Motor neuron (in vitro differentiated cells): ENCODE results near the gene AATK. TPM values are rescaled to one million over a fixed set of nuclear protein-coding genes. Genes with fewer than 3 reads are reported as not detected.
"Not testable (repeated sequence)": the region's sequence is repeated elsewhere in the genome, so short reads cannot be mapped to it uniquely, and the experiment has no call there.

ENCODE experiments used
- ATAC-seq, 8 experiments: fragments of 200-7000 bp; cut with Tn5 transposase; replicated peaks in 6 of 8; 2 replicates each; pipeline ENCODE4 v1.8.0; 2021; ENCODE audit warnings: mild to moderate bottlenecking in 8 of 8, moderate library complexity in 8 of 8
- H3K27ac ChIP-seq, 2 donors: fragments of 250-450 bp; sonication (Bioruptor Pico); 2 replicates each; pipeline ENCODE4 v1.9.0; 2021; ENCODE audit warnings: antibody characterized with exemption in 2 of 2, mild to moderate bottlenecking in 2 of 2, moderate library complexity in 1 of 2
- H3K4me1 ChIP-seq, 2 donors: fragments of 250-450 bp; sonication (Bioruptor Pico); replicated peaks in 1 of 2; 2 replicates each; pipeline ENCODE4 v1.6.1; 2021; ENCODE audit warnings: antibody characterized with exemption in 2 of 2, mild to moderate bottlenecking in 2 of 2, moderate library complexity in 1 of 2
- H3K4me3 ChIP-seq, 5 donors: fragments of 250-450 bp; sonication (Bioruptor Pico); 2 replicates each; pipeline ENCODE4 v1.9.0; 2021; ENCODE audit warnings: antibody characterized with exemption in 5 of 5, mild to moderate bottlenecking in 5 of 5, moderate library complexity in 4 of 5
- WGBS, 10 experiments: fragments of 450-650 bp; shearing (Covaris generic); methylation state at CpG; one replicate each; pipeline ENCODE4 v1.0.0; 2022; 5-methylcytosine and 5-hydroxymethylcytosine counted together
- in situ Hi-C, 9 experiments: fragments of 400-800 bp; cut with MboI; loops; one replicate each; pipeline ENCODE4 v1.15.0; 2021; ENCODE audit warnings: low sequenced_read_pairs in 9 of 9, low pct_unique_long_range_greater_than_20kb in 2 of 9; ENCODE audit not compliant: unreplicated experiment in 9 of 9
- total RNA-seq, 8 experiments: library from RNA; unstranded; fragments of 300-600 nt; gene quantifications; 2 replicates each; pipeline versions ENCODE4 v1.2.3 to v1.2.4, GENCODE V29; 2022

AATK gene
- total RNA-seq, 8 experiments from 2014 or later = 0.36 to 8.1 (median 3.9) TPM

DNA sequence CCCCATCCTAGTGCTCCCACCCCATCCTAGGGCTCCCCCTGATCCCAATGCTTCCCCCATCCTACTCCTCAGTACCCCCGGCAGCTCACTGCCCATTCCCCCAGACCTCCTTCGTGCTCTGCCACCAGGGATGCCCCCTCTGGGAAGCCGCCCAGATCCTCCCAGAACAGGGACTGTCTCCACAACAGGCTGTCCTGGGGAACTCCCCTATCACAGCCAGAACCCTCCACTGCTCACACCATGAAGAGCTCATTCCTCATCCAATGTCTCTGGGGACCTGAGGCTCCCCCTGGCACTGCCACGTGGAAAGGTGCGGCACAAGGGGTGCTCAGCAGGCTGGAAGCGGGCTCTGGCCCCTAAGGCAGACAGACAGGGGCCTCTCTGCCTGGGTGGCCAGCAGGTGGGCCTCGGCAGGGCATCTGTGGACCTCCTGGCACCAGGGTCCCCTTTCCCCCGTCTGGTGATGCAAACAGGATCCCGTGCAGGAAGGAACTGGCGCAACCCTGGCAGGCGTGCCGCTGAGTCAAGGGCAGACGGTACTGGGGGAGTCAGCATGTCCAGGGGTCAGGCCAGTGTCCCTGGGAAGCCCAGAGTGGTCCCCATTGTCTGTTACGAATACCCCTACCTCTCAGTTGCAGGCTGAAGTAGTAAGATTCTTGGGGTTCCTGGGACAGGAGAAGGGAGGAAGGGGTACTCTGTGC, 15.5 kb downstream of the AATK start:
- no peak for ATAC-seq
- in situ Hi-C loops = no loop called here
- WGBS, 10 experiments = 71 to 89% methylated on average over 3 to 8 of the region's 14 CpGs; no CpG with 5 or more reads in 8 of the 10 experiments
- Histone ChIP-seq H3K27ac (no peak overlapping the region), H3K4me3 (no peak overlapping the region), H3K4me1 (no peaks in the 10 kb centered on the region)

DNA sequence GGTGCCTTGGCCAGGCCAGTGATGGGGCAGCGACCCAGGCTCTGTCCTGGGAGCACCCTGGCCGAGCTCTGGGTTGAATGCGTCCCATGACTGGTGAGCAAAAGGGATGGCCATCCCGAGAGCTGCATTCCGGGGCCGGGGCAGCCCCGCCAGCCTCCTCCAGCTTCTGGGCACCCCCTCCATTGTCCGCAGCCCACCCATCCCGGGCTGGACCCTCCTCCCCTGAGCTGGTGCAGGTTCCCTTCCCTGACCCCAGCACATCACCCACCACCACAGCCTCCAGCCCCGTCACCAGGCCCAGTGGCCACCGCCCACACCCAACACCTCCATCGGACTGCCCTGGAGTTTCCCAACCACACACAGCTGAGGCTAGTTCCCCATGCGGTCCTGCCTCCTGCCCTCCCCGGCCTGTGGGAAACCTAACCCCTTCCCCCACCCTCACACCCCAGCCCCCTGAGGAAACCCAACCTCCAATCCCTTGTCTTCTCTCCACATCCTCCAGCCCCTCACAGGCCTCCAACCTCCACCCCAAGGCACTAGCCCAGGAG, 17.0 kb downstream of the AATK start:
- in situ Hi-C loops = no loop called here
- 92% methylated on average over 2 of the region's 14 CpGs; no CpG with 5 or more reads in 9 of the 10 experiments for WGBS, 10 experiments
- H3K4me3 ChIP-seq = no peak overlapping the region
- ATAC-seq = peak in 2 of 8 experiments; percentile 10 to 29
- no peak overlapping the region for H3K27ac ChIP-seq
- peaks cover 2% of the 10 kb centered on the region in 2 donors for H3K4me1 ChIP-seq

DNA sequence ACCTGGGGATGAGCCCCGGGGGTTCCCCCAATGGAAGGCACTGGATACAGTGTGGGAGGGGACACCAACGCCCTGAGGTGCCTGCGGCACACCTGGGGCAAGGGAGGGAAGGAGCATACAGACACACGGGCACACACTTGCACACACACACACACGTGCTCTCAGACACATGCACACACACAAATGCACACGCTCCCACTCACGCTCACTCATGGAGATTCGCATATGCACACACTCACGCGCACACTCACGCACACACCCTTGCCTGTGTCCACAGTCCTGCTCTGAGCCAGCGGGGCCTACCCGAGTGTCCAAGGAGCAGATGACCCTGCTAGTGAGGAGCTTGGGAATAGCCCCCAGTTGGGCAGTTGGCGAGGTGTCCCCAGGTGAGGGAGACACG, 17.4 kb downstream of the AATK start:
- H3K4me3 ChIP-seq = no peak overlapping the region
- 40 to 100% (median 86%) methylated on average over 1 to 7 of the region's 15 CpGs; no CpG with 5 or more reads in 4 of the 10 experiments for WGBS, 10 experiments
- in situ Hi-C loops = no loop called here
- no peak overlapping the region for H3K27ac ChIP-seq
- H3K4me1 ChIP-seq = peaks cover 2% of the 10 kb centered on the region in 2 donors
- ATAC-seq = peak in 3 of 8 experiments; percentile 15 to 25 (median 23)

DNA sequence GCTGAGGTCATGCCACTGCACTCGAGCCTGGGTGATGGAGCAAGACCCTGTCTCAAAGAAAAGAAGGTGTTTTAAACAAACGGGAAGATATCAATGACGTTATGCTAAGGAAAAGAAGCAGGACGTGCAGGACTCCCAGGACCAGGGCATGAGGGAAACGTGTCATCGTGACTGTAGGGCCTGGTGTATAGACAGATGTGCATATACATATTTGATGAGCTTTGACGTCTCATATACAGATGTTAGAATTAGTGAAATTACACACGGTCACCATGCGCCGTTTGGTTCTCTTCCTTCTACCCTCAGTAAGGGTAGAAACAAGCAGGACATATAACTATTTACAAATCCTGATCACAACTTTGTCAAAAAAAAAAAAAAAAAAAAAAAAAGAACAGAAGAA, 18.3 kb downstream of the AATK start:
- no peak overlapping the region for H3K27ac ChIP-seq
- ATAC-seq = no peak
- H3K4me1 ChIP-seq = peaks cover 5 to 6% of the 10 kb centered on the region in 2 donors
- WGBS, 10 experiments = 30 to 100% (median 82%) methylated on average over 3 to 10 of the region's 10 CpGs
- in situ Hi-C loops = no loop called here
- no peak overlapping the region for H3K4me3 ChIP-seq

DNA sequence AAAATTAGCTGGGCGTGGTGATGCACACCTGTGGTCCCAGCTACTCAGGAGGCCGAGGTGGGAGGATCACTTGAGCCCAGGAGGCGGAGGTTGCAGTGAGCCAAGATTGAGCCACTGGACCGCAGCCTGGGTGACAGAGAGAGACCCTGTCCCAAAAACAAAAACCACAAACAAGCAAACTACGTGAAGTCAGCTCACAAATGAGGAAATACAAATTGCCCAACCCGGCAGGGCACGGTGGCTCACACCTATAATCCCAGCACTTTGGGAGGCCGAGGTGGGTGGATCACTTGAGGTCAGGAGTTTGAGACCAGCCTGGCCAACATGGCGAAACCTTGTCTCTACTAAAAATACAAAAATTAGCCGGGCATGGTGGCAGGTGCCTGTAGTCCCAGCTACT, 19.8 kb downstream of the AATK start:
- ATAC-seq, H3K4me1 ChIP-seq, H3K27ac ChIP-seq, in situ Hi-C loops, H3K4me3 ChIP-seq: not testable (repeated sequence)
- WGBS, 10 experiments = 61 to 100% (median 85%) methylated on average over 2 to 5 of the region's 10 CpGs; no CpG with 5 or more reads in 5 of the 10 experiments

DNA sequence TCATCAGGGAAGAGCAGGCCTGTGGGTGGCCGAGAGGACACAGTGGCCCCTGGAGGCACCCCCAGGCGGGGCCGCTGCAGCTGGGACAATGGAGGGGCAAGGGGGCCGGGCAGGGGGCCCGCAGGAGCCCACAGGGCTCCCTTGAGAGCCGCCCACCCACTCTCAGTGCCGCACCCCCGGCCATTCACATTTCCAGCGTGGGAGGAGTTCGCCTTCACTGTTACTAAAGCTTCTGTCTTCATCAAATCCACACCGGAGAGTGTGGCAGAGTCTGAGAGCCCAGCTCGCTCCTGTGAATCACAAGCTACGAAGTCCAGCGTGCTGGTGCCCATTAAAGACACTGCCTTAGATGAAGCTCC, 21.6 kb downstream of the AATK start:
- Histone ChIP-seq H3K4me1 (peaks cover 5 to 6% of the 10 kb centered on the region in 2 donors), H3K4me3 (no peak overlapping the region), H3K27ac (no peak overlapping the region)
- WGBS, 10 experiments = 81 to 100% (median 100%) methylated on average over 2 to 5 of the region's 14 CpGs; no CpG with 5 or more reads in 7 of the 10 experiments
- peak in 2 of 8 experiments; percentile 12 to 20 for ATAC-seq
- in situ Hi-C loops = no loop called here

DNA sequence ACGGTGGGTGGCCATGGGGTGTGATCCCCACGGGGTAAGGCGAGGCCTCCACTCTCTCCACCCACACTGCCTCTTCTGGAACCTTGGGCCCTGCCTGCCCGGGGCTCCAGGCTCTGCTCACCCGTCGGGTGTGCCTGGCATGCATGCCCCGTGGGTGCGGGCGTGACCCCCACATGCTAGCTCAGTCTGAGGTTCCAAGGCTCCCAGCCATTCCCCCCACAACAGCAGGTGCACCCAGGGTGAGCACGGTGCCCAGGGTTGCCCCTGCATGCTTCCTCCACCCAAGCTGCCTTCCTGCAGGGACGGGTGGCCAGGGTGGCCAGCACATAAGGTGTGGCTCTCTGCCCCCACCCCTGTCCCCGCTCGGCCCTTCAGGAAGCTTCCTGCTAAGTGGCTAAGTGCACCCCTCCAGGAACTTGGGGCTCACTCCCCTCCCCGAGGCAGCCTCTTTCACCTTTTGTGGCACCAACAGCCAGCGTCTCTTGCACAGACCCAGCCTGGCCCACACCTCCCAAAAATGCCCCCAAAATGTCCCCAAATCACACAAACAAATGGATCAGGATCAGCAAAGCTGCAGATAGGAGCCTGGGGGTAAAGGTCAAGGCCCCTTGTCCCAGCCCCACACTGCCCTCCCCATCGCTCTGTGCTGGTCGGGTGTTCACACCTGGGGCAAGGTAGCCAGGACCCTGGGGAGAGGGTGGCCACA, 22.2 kb downstream of the AATK start:
- in situ Hi-C loops = no loop called here
- WGBS, 10 experiments = 80% methylated on average over 1 of the region's 17 CpGs; no CpG with 5 or more reads in 9 of the 10 experiments
- Histone ChIP-seq H3K4me3 (no peak overlapping the region), H3K4me1 (peaks cover 5 to 6% of the 10 kb centered on the region in 2 donors), H3K27ac (no peak overlapping the region)
- no peak for ATAC-seq

DNA sequence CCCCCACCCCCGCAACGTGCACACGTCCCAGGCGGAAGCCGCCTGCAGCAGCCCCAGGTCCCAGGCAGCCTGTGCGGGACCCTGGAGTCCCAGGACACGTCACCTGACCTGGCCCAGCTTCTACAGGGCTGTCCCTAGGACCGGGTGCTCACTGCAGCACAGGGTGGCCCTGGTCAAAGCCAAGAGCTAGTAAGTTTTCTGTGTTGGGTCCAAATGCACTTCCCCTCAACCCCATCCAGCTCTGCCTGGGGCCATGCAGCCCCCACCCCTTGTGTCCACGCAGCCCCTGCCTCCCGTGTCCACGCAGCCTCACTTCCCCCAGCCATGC, 22.9 kb downstream of the AATK start:
- peak; percentile 7 to 49 (median 32) for ATAC-seq
- Histone ChIP-seq H3K27ac (no peak overlapping the region), H3K4me3 (no peak overlapping the region), H3K4me1 (peaks cover 5 to 6% of the 10 kb centered on the region in 2 donors)
- in situ Hi-C loops = no loop called here
- WGBS, 10 experiments = 20% methylated on average over 1 of the region's 11 CpGs; no CpG with 5 or more reads in 9 of the 10 experiments

DNA sequence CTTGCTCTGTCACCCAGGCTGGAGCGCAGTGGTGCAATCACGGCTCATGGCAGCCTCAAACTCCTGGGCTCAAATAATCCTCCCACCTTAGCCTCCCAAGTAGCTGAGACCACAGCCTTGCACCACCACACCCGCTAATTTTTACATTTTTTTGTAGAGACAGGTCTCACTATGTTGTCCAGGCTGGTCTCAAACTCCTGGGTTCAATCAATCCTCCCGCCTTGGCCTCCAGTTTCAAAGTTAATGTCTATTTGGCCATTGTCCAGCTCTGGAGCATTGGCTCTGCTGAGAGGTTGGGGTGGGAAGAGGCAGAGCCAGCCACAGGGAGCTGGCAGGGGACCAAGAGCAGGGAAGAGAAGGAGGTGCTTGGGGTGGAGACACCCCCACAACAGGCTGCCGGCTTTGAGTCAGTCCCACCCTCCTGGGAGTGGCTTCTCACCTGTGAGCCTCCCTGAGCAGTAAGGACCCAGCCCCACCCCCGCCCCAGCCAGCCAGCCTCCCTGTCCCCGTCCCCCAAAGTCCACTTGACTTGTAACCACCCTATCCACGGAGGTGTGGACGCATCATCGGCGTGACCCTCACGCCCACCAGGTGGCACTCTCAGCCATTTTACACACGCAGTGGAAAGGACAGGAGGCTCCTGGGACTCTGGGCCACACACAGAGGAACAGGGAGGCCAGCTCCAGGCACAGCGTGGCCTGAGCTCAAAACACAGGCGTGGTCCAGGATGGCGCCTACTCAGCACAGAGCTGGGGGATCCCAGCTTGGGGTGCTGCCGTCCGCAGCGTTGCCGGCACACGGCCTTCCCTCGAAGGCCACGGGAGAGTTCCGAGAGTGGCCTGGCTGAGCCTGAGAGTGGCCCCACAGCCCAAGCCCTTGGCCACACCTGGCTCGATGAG, 23.5 kb downstream of the AATK start:
- WGBS, 10 experiments = 30 to 93% (median 67%) methylated on average over 1 to 4 of the region's 25 CpGs; no CpG with 5 or more reads in 1 of the 10 experiments
- Histone ChIP-seq H3K27ac (no peak overlapping the region), H3K4me1 (peaks cover 5 to 6% of the 10 kb centered on the region in 2 donors), H3K4me3 (no peak overlapping the region)
- ATAC-seq = peak; percentile 92 to 99 (median 94)
- in situ Hi-C loops = no loop called here

DNA sequence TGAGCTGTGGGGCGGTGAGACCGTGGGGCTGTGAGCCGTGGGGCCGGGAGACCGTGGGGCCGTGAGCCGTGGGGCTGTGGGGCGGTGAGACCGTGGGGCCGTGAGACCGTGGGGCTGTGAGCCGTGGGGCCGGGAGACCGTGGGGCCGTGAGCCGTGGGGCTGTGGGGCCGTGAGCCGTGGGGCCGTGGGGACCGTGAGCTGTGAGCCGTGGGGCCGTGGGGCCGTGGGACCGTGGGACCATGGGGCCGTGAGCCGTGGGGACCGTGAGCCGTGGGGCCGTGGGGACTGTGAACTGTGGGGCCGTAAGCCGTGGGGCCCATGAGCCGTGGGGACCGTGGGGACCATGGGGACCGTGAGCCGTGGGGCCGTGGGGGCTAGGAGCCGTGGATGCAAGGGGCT, 25.3 kb downstream of the AATK start:
- H3K4me3 ChIP-seq = no peak overlapping the region
- ATAC-seq = no peak
- WGBS, 10 experiments = no CpG with 5 or more reads among the region's 37 CpGs
- peaks cover 5 to 6% of the 10 kb centered on the region in 2 donors for H3K4me1 ChIP-seq
- in situ Hi-C loops = no loop called here
- H3K27ac ChIP-seq = no peak overlapping the region

DNA sequence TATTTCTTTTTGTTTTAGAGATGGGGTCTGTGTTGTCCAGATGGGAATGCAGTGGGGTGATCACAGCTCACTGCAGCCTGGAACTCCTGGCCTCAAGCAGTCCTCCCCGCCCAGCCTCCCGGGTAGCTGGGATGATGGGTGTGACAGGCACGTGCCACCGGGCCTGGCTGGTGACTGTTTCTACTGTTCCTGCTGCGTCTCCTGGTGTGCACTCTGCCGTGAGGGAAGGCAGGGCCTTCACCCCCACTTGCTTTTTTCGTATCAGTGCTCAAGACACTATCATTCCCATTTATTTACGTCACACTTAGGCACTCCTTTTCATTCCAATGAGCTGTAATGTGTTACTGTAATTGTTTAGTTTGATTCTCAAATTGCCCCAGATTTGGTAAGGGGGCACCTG, 26.0 kb downstream of the AATK start:
- in situ Hi-C loops = no loop called here
- WGBS, 10 experiments = 13 to 73% (median 50%) methylated on average over 1 to 6 of the region's 8 CpGs; no CpG with 5 or more reads in 4 of the 10 experiments
- no peak for ATAC-seq
- H3K4me1 ChIP-seq = peaks cover 5 to 6% of the 10 kb centered on the region in 2 donors
- H3K27ac ChIP-seq = no peak overlapping the region
- H3K4me3 ChIP-seq = no peak overlapping the region

DNA sequence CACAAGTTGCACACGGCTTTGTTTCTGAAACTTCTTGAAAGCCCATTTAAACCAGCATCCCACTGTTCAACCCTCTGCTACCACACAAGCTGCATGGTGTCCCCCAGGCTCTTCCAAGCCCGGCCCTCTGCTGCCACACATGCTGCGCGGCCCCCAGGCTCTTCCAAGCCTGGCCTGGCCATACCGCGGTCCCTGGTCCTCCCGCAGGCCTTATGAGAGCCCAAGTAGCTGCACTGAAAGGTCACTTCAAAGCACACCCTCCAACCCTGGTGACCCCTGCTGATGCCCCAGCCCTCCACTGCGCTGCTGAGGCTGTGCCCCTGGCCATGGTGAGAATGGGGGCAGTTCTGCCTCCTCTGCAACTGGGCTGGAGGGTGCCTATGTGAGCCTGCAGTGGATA, 26.6 kb downstream of the AATK start:
- H3K4me3 ChIP-seq = no peak overlapping the region
- 0 to 80% (median 73%) methylated on average over 1 to 3 of the region's 8 CpGs; no CpG with 5 or more reads in 5 of the 10 experiments for WGBS, 10 experiments
- H3K27ac ChIP-seq = no peak overlapping the region
- peaks cover 4 to 5% of the 10 kb centered on the region in 2 donors for H3K4me1 ChIP-seq
- in situ Hi-C loops = no loop called here
- no peak for ATAC-seq

DNA sequence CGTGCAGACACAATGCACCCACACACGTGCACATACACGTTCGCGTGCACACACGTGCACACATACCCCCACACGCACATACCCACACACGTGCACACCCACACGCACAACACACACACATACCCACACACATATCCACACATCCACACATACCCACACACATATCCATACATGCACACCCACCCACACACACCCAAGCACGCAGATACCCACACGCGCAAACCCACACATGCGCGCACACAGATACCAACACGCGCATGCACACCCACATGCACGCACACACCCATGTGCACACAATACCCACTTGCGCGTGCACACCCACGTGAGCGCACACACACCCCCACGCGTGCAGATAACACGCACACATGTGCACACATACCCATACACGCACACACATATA, 27.5 kb downstream of the AATK start:
- no peak overlapping the region for H3K27ac ChIP-seq
- H3K4me1 ChIP-seq = peaks cover 3 to 11% of the 10 kb centered on the region in 2 donors
- in situ Hi-C loops = no loop called here
- ATAC-seq = no peak
- H3K4me3 ChIP-seq = no peak overlapping the region
- WGBS, 10 experiments = 60 to 100% (median 82%) methylated on average over 1 to 12 of the region's 25 CpGs; no CpG with 5 or more reads in 5 of the 10 experiments
